WTC11 (cell line): ENCODE results near the gene SLC23A2. TPM values are rescaled to one million over a fixed set of nuclear protein-coding genes. Genes with fewer than 3 reads are reported as not detected.

ENCODE experiments used
- ATAC-seq: fragments of 200-7000 bp; cut with Tn5 transposase; 2 replicates; pipeline ENCODE4 v1.10.0; 2021; ENCODE audit warnings: mild to moderate bottlenecking, moderate library complexity
- CTCF ChIA-PET: fragments of 300-600 bp; sonication (Branson Sonifier 250); formaldehyde crosslinking; loops from one replicate; lab custom pipeline; 2021; ENCODE audit warnings: antibody characterized with exemption; lab: Charles Lee
- POLR2A ChIA-PET: fragments of 350-600 bp; sonication (Branson Sonifier 250); formaldehyde crosslinking; loops from one replicate; lab custom pipeline; 2021; ENCODE audit warnings: antibody characterized with exemption; lab: Charles Lee
- DNase-seq: peaks from one replicate; pipeline ENCODE4 v3.0.0; 2021; ENCODE audit warnings: low spot score
- H3K27ac Mint-ChIP-seq: 2 replicates; pipeline ENCODE4 v1.8.0; 2021; ENCODE audit warnings: mixed read lengths
- H3K27me3 Mint-ChIP-seq: 2 replicates; pipeline ENCODE4 v1.8.0; 2021; ENCODE audit warnings: low read depth, mild to moderate bottlenecking, moderate library complexity, mixed read lengths
- H3K36me3 Mint-ChIP-seq: 2 replicates; pipeline ENCODE4 v1.8.0; 2021; ENCODE audit warnings: mixed read lengths
- H3K4me1 Mint-ChIP-seq: 2 replicates; pipeline ENCODE4 v1.8.0; 2022; ENCODE audit warnings: mixed read lengths
- H3K4me3 Mint-ChIP-seq: 2 replicates; pipeline ENCODE4 v1.8.0; 2021; ENCODE audit warnings: mild to moderate bottlenecking, moderate library complexity, mixed read lengths
- H3K9me3 Mint-ChIP-seq: 2 replicates; pipeline ENCODE4 v1.8.0; 2021; ENCODE audit warnings: mixed read lengths
- AFF4 ChIP-seq: sonication (generic); formaldehyde crosslinking; IDR thresholded peaks from 2 replicates; pipeline ENCODE4 v1.8.1; 2023; ENCODE audit warnings: mild to moderate bottlenecking, missing genetic modification reagents, borderline replicate concordance
- ARID4B ChIP-seq: sonication (generic); formaldehyde crosslinking; IDR thresholded peaks from 2 replicates; pipeline ENCODE4 v1.8.0; 2023; ENCODE audit warnings: missing genetic modification reagents, mild to moderate bottlenecking, borderline replicate concordance
- ATF2 ChIP-seq: sonication (generic); formaldehyde crosslinking; IDR thresholded peaks from 2 replicates; pipeline ENCODE4 v1.8.1; 2022; ENCODE audit warnings: low read depth, missing genetic modification reagents, borderline replicate concordance
- ATF6 ChIP-seq: sonication (generic); formaldehyde crosslinking; IDR thresholded peaks from 2 replicates; pipeline ENCODE4 v1.8.1; 2023; ENCODE audit warnings: mild to moderate bottlenecking, missing genetic modification reagents
- CREB1 ChIP-seq: sonication (generic); formaldehyde crosslinking; IDR thresholded peaks from 2 replicates; pipeline ENCODE4 v1.8.0; 2023; ENCODE audit warnings: mild to moderate bottlenecking, missing genetic modification reagents
- ESRRA ChIP-seq: sonication (generic); formaldehyde crosslinking; IDR thresholded peaks from 2 replicates; pipeline ENCODE4 v1.8.1; 2022; ENCODE audit warnings: mild to moderate bottlenecking, missing genetic modification reagents, borderline replicate concordance
- GABPB1 ChIP-seq: sonication (generic); formaldehyde crosslinking; IDR thresholded peaks from 2 replicates; pipeline ENCODE4 v1.8.1; 2023; ENCODE audit warnings: mild to moderate bottlenecking, missing genetic modification reagents
- IRF2 ChIP-seq: sonication (generic); formaldehyde crosslinking; IDR thresholded peaks from 2 replicates; pipeline ENCODE4 v1.8.0; 2022; ENCODE audit warnings: low read depth, missing genetic modification reagents, borderline replicate concordance
- NFE2L1 ChIP-seq: sonication (generic); formaldehyde crosslinking; IDR thresholded peaks from 2 replicates; pipeline ENCODE4 v1.8.1; 2023; ENCODE audit warnings: missing genetic modification reagents
- NR3C1 ChIP-seq: sonication (generic); formaldehyde crosslinking; conservative IDR thresholded peaks from 2 replicates; pipeline ENCODE4 v1.8.1; 2023; ENCODE audit warnings: low read depth, mild to moderate bottlenecking, missing genetic modification reagents
- PREB ChIP-seq: sonication (generic); formaldehyde crosslinking; IDR thresholded peaks from 2 replicates; pipeline ENCODE4 v1.8.1; 2022; ENCODE audit warnings: mild to moderate bottlenecking, missing genetic modification reagents, moderate library complexity, borderline replicate concordance
- SMAD3 ChIP-seq: sonication (generic); formaldehyde crosslinking; IDR thresholded peaks from 2 replicates; pipeline ENCODE4 v1.8.0; 2022; ENCODE audit warnings: missing genetic modification reagents, mild to moderate bottlenecking, borderline replicate concordance
- SP1 ChIP-seq: sonication (generic); formaldehyde crosslinking; conservative IDR thresholded peaks from 2 replicates; pipeline ENCODE4 v1.8.1; 2022; ENCODE audit warnings: missing genetic modification reagents
- USF1 ChIP-seq: sonication (generic); formaldehyde crosslinking; IDR thresholded peaks from 2 replicates; pipeline ENCODE4 v1.8.0; 2022; ENCODE audit warnings: mild to moderate bottlenecking, missing genetic modification reagents
- ZNF232 ChIP-seq: sonication (generic); formaldehyde crosslinking; IDR thresholded peaks from 2 replicates; pipeline ENCODE4 v1.8.0; 2022; ENCODE audit warnings: mild to moderate bottlenecking, missing genetic modification reagents
- ZNF671 ChIP-seq: fragments of 250-450 bp; sonication (Bioruptor Pico); IDR thresholded peaks from 2 replicates; pipeline ENCODE4 v1.8.0; 2021; ENCODE audit warnings: mild to moderate bottlenecking
- total RNA-seq: library from RNA; stranded (reverse); gene quantifications from 3 replicates; pipeline ENCODE4 v1.2.3, GENCODE V29; 2021

SLC23A2 gene
- total RNA-seq, 1 experiment from 2014 or later, result 14.5 TPM

GRCh38 chr20:4905613-4906012 lies 95.7 kb downstream of the SLC23A2 start:
- Mint-ChIP-seq H3K9me3 (peaks cover 18% of the 10 kb centered on the region), H3K4me3 (no peak overlapping the region), H3K36me3 (peaks cover 17% of the 10 kb centered on the region), H3K4me1 (peaks cover 6% of the 10 kb centered on the region), H3K27ac (peak overlapping the region; percentile 42; the same call in 1 of the 2 replicates), H3K27me3 (no peaks in the 10 kb centered on the region)
- TF ChIP-seq NR3C1 (CRISPR knock-in tag), result no peak
- TF ChIP-seq ZNF232, result no peak
- ChIA-PET CTCF (interaction anchor here (0.5 to 1.5 kb wide), 3 partner anchors 9 to 50 kb away, joined by 3 to 4 read pairs (median 3); no protein-coding TSS in a partner anchor), POLR2A (no interaction called here)
- DNase-seq, result no peak
- no peak for ATAC-seq

- H3K9me3 Mint-ChIP-seq, result peaks cover 18% of the 10 kb centered on the region
- DNase-seq (no peak), ATAC-seq (no peak)
- TF ChIP-seq AFF4 (no peak), SMAD3 (CRISPR knock-in tag) (no peak), IRF2 (CRISPR knock-in tag) (no peak), GABPB1 (CRISPR knock-in tag) (no peak), ZNF671 (CRISPR knock-in tag) (no peak), SP1 (no peak), CREB1 (CRISPR knock-in tag) (no peak)
- H3K4me3 Mint-ChIP-seq, result no peak overlapping the region
- POLR2A ChIA-PET, result no interaction called here
- H3K4me1 Mint-ChIP-seq, result peaks cover 6% of the 10 kb centered on the region
- CTCF ChIA-PET, result interaction anchor here (1.1 to 1.5 kb wide), 2 partner anchors 9 to 50 kb away, joined by 3 read pairs; no protein-coding TSS in a partner anchor
- H3K27me3 Mint-ChIP-seq, result no peaks in the 10 kb centered on the region
- peaks cover 17% of the 10 kb centered on the region for H3K36me3 Mint-ChIP-seq
- no peak overlapping the region for H3K27ac Mint-ChIP-seq
Measured at GRCh38 chr20:4905195-4905594, 96.1 kb downstream of the SLC23A2 start.

GRCh38 chr20:4904127-4904860 lies 97.0 kb downstream of the SLC23A2 start:
- TF ChIP-seq PREB (CRISPR knock-in tag) (no peak), ESRRA (CRISPR knock-in tag) (no peak), NFE2L1 (no peak), ATF6 (CRISPR knock-in tag) (no peak), USF1 (CRISPR knock-in tag) (no peak), ATF2 (CRISPR knock-in tag) (no peak), ARID4B (CRISPR knock-in tag) (no peak)
- peaks cover 18% of the 10 kb centered on the region for H3K9me3 Mint-ChIP-seq
- ChIA-PET POLR2A (interaction anchor here (0.5 kb wide), 1 partner anchor 38 kb away, joined by 8 read pairs; no protein-coding TSS in a partner anchor), CTCF (no interaction called here)
- H3K4me1 Mint-ChIP-seq, result peaks cover 6% of the 10 kb centered on the region
- peaks cover 19% of the 10 kb centered on the region for H3K36me3 Mint-ChIP-seq
- H3K27ac Mint-ChIP-seq, result peak overlapping the region; percentile 38; the same call in 1 of the 2 replicates
- H3K4me3 Mint-ChIP-seq, result no peak overlapping the region
- H3K27me3 Mint-ChIP-seq, result no peaks in the 10 kb centered on the region
- no peak for DNase-seq
- no peak for ATAC-seq
